ENCODE measurements around the gene AIRE.

Gene AIRE

DNA sequence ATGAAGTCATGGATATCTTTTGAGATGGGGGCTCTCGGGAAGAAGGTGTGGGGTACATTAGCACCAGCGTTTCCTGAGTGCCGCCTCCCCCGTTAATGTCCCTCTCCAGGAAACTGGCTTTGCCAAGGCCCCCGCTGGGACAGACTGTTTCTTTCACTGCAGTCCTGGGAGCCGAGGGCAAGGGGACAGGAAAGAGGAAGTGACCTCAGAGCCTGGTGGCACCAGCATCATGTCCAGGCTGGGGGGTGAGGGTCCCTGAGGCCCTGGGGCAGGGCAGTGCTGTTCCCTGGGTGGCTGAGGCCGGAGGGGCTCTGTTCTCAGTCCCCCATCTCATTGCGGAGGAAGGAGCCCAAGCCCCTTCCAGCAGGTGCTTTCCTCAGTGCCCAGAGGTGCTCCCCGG, 20.0 kb downstream of the AIRE start:
- no peak for DNase-seq (ENCODE audit: low spot score)

- no peak for DNase-seq (ENCODE audit: low spot score)
Measured at GRCh38 chr21:44306936-44307704, 21.4 kb downstream of the AIRE start.

DNA sequence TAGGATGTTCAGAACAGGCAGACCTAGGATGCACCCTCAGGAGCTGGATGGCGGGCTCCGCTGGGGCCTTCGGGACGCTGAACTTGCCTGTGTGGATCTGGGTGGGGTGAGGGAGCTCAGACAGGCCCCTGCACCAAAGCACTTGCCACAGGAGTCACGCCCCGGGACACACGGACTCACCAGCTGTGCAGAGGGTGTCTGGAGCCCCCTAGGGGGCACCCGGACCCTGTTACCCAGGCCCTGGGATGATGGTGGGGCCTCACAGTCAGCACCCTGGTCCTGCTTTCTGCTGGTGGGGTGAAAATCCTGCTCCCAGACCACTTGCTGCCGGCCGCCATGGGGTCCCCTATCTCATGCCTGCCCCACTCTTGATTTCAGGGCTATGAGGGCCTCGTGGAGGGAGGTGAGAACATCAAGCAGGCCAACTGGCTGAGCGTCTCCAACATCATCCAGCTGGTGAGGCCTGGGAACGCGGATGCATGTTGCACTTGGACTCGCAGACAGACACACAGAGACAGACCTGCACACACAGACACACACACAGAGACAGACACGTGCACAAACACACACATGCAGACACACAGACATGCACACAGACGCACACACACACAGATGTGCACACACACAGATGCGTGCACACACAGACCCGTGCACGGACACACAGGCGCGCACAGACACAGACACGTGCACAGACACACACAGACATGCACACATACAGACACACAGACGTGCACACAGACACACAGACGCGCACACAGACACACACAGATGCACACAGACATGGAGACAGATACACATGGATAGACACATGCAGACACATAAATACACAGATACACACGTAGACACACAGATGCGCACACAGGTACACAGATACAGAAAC, 25.2 kb downstream of the AIRE start:
- no peak for DNase-seq (ENCODE audit: low spot score)

- DNase-seq (ENCODE audit: low spot score), result no peak
Measured at GRCh38 chr21:44312089-44312488, 26.4 kb downstream of the AIRE start.

DNA sequence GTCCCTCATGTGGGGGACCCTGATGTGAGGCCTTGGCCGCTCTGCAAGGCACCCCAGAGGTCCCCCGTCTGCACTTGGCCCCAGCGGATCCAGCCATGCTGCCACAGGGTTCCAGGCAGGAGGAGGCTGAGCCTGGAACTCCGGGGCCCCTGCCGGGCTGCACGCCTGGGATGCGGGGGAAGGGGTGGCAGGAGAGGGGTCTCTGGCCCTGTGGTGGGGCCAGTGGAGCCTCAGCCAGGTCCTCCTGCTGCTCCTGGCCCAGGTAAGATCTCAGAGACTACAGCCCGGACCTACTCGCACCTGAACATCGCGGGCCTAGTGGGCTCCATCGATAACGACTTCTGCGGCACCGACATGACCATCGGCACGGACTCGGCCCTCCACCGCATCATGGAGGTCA, 27.0 kb downstream of the AIRE start:
- no peak for DNase-seq (ENCODE audit: low spot score)

- no peak for DNase-seq (ENCODE audit: low spot score)
Measured at GRCh38 chr21:44313451-44313850, 27.8 kb downstream of the AIRE start.

- DNase-seq (ENCODE audit: low spot score), result no peak
Measured at GRCh38 chr21:44314128-44314527, 28.5 kb downstream of the AIRE start.

GRCh38 chr21:44314561-44314960, 28.9 kb downstream of the AIRE start:
- DNase-seq (ENCODE audit: low spot score), result no peak

DNA sequence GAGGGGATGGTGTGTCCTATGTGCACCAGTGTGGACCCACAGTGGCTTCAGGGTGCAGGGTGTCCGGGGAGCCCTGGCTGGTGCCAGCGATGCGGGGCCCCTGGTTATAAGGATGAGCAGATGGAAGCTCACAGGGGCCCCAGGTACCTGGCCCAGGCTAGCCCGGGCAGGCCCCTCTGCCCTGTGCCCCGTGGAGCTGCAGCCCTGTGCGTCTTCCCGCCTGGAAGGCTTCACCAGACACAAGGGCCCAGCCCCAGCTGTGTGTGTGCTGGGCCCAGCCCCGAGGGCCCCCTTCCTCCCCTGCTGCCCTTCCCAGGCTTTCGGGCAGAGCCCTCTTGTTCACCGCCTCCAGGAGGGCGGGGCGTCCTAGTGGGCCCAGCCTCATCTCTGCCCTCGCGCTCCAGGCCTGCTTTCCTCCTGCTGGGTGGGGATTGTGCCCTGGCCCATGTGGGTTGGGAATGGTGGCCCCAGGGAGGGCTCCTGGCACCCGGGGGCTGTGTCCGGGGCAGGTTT, 30.1 kb downstream of the AIRE start:
- DNase-seq (ENCODE audit: low spot score), result no peak

DNA sequence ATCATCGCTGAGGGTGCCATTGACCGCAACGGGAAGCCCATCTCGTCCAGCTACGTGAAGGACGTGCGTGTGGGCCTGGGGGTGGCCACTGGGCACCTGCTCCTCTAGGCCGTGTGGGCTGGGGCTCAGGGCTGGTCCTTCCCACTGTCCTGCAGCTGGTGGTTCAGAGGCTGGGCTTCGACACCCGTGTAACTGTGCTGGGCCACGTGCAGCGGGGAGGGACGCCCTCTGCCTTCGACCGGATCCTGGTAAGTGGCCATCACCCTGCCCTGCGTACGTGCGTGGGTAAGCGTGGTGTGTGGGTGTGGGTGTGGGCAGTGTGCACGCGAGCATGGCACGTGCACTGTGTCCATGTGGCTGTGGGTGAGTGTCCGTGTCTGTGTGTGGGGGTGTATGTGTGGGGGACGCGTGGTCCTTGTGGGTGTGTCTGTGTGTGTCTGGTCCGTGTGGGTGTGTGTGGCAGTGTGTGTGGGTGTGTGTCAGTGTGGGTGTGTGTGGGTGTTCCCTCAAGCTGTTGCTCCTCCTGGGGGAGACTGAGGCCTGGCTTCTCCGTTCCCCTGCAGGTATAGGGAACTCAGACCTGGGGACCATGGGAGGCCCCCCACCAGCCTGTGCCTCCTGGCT, 30.7 kb downstream of the AIRE start:
- no peak for DNase-seq (ENCODE audit: low spot score)

DNA sequence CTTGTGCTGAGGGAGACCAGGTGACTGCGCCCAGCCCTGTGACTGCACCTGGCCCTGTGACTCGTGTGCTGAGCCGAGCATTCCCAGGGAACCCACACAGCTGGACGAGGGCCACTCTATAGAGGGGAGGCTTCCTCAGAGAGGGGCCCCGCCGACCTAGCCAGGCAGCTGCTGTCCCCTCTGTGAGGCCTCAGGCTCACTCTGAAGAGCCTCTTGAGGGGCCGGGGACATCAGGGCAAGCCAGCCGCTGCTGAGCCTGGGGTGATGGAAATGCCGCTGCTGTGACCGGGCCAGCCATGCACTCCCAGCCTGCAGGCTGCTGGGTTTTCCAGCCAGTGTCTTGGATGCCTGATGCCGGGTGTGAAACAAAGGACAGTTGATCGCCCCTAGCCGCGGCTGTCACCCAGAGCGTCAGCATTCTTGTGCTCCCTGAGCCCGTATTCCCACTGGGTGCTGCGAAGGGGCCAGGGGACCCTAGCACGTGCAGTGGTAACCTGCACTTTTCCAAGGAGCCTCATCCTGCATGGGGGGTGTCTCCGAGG, 31.6 kb downstream of the AIRE start:
- no peak for DNase-seq (ENCODE audit: low spot score)

DNA sequence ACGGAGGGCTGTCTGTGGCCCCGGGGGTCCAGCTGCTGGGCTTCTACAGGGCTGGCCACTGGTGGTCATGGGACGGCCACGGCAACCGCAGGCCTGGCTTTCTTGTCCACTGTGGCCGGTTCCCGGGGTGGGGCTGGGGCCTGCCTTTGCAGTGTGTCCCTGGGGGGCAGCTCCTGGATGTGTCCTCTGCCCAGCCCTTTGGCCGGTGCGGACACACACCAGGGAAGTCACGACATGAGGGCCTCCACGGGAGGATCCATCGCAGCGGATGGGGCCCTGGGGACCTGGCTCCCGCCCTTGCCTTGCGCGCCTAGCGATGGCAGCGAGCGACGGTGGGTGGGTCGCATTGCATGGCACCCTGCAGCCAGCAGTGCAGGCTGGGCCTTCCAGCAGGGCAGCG, 32.2 kb downstream of the AIRE start:
- DNase-seq (ENCODE audit: low spot score), result no peak

- no peak for DNase-seq (ENCODE audit: low spot score)
Measured at GRCh38 chr21:44318489-44319285, 33.0 kb downstream of the AIRE start.

- DNase-seq (ENCODE audit: low spot score), result no peak
Measured at GRCh38 chr21:44319407-44320065, 33.9 kb downstream of the AIRE start.

DNA sequence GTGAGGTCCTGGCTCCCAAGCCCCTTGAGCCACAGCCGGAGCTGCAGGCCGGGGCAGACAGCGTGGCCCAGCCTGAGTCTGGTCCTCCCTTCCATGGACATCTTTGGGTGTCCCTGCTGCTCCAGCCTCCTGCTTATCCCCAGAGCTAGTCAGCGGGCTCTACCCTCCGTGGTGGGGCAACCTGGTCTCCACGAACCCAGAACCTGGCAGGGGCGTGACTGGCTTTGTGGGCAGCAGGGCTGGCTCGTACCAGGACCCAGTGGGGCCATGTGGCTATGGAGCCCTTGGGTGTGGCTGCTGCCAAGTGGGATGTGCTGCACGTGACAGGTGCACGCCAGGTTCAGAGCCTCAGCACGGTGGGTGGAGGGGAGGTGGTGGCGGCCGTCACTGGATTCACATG, 35.2 kb downstream of the AIRE start:
- DNase-seq (ENCODE audit: low spot score), result no peak

GRCh38 chr21:44321846-44322450, 36.3 kb downstream of the AIRE start:
- no peak for DNase-seq (ENCODE audit: low spot score)

DNA sequence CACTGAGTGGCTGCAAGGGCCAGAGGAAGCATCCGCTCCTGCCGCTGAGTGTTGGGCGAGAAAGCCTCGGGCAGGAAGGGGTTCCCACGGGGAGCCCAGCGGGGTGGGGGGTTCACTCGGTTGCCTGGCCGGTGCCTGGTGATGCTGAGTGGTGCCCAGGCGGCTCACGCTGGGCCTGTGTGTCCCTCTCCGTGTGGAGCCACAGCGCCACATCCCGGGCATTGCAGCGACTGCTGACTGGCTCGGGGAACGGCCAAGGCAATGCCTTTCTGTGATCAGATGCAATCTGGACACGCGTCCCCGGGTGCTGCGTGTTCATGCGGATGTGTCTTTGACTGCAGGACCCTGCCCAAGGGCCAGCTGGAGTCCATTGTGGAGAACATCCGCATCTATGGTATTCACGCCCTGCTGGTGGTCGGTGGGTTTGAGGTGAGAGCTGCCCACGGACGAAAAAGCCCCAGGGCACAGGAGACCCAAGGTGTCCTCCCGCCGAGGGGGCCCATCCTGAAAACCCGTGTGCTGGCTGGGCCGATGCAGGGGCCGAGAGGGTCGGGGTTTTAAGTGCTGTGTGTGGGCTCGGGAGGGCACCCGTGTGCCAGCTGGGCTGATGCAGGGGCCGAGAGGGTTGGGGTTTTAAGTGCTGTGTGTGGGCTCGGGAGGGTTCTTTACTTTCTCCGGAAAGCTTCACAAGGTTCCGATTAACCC, 37.1 kb downstream of the AIRE start:
- no peak for DNase-seq (ENCODE audit: low spot score)

GRCh38 chr21:44323591-44323990, 37.9 kb downstream of the AIRE start:
- DNase-seq (ENCODE audit: low spot score), result no peak

- DNase-seq (ENCODE audit: low spot score), result no peak
Measured at GRCh38 chr21:44324106-44324853, 38.6 kb downstream of the AIRE start.

GRCh38 chr21:44324854-44325107, 39.1 kb downstream of the AIRE start:
- DNase-seq (ENCODE audit: low spot score), result no peak
